Left lung (tissue), 10 donors: Measurements from ENCODE around the gene ANKRD28. TPM values are rescaled to one million over a fixed set of nuclear protein-coding genes. Genes with fewer than 3 reads are reported as not detected.

Experiments
- ATAC-seq: fragments of 200-7000 bp; cut with Tn5 transposase; one replicate; pipeline ENCODE4 v1.9.1; 2020; ENCODE audit warnings: moderate library complexity
- DNase-seq, 4 donors: peaks; one replicate each; pipeline ENCODE4 v3.0.0-alpha.2; 2013 to 2020
- H3K27ac ChIP-seq, 2 donors: fragments of 200-600 bp; sonication (generic) in 1 of 2; one replicate each; pipeline versions ENCODE4 v1.5.0 to v1.8.0; 2020 to 2021
- H3K27me3 ChIP-seq, 2 donors: fragments of 200-600 bp; sonication (generic) in 1 of 2; one replicate each; pipeline versions ENCODE4 v1.5.0 to v1.8.0; 2020 to 2021
- H3K36me3 ChIP-seq, 2 donors: fragments of 200-600 bp; sonication (generic) in 1 of 2; one replicate each; pipeline versions ENCODE4 v1.5.0 to v1.8.0; 2020 to 2021
- H3K4me1 ChIP-seq, 2 donors: fragments of 200-600 bp; one replicate each; pipeline ENCODE4 v1.8.0; 2021
- H3K4me3 ChIP-seq, 2 donors: fragments of 200-600 bp; sonication (generic) in 1 of 2; one replicate each; pipeline versions ENCODE4 v1.5.0 to v1.8.0; 2020 to 2021; ENCODE audit warnings: mild to moderate bottlenecking in 1 of 2
- H3K9me3 ChIP-seq, 2 donors: fragments of 200-600 bp; sonication (generic) in 1 of 2; one replicate each; pipeline versions ENCODE4 v1.5.0 to v1.8.0; 2020 to 2021
- intact Hi-C, 2 donors: fragments of 100-400 bp; cut with DNase I; formaldehyde crosslinking; loops; one replicate each; pipeline versions ENCODE4 v1.11.2 to v1.14.2; 2022
- polyA plus RNA-seq, 6 donors: library from polyadenylated mRNA; unstranded; fragments of 120-200 nt; gene quantifications; one replicate each; pipeline ENCODE4 v1.2.1, GENCODE V29; 2013; ENCODE audit not compliant: insufficient read length in 6 of 6
- total RNA-seq, 2 donors: library from RNA; stranded (reverse); fragmentation: NEBNext Ultra II Directional; extraction: Animal tissue kit (Norgen Biotek cat#: 25700); gene quantifications; one replicate each; pipeline ENCODE4 v1.2.1, GENCODE V29; 2021
- TF ChIP-seq, protein P1 (sequence below), 2 donors: fragments of 200-600 bp; sonication (generic) in 1 of 2; IDR thresholded peaks; one replicate each; pipeline versions ENCODE4 v1.5.0 to v1.8.0; 2021; ENCODE audit warnings: antibody characterized with exemption in 2 of 2
- donor health status: DM: no; HTN: yes; CAD: no.
- donor health status: DM: no; HTN: no; CAD: no.

ANKRD28 gene
- total and polyA plus RNA-seq, 8 donors = 36.6 to 60.0 (median 47.2) TPM

- peaks cover 0 to 10% of the 10 kb centered on the region in 2 donors for H3K4me1 ChIP-seq
- DNase-seq (peak in 1 of 4 donors; percentile 6), ATAC-seq (no peak)
- no peaks in the 10 kb centered on the region for H3K9me3 ChIP-seq
- no peak overlapping the region for H3K27ac ChIP-seq
- TF ChIP-seq, protein P1, sequence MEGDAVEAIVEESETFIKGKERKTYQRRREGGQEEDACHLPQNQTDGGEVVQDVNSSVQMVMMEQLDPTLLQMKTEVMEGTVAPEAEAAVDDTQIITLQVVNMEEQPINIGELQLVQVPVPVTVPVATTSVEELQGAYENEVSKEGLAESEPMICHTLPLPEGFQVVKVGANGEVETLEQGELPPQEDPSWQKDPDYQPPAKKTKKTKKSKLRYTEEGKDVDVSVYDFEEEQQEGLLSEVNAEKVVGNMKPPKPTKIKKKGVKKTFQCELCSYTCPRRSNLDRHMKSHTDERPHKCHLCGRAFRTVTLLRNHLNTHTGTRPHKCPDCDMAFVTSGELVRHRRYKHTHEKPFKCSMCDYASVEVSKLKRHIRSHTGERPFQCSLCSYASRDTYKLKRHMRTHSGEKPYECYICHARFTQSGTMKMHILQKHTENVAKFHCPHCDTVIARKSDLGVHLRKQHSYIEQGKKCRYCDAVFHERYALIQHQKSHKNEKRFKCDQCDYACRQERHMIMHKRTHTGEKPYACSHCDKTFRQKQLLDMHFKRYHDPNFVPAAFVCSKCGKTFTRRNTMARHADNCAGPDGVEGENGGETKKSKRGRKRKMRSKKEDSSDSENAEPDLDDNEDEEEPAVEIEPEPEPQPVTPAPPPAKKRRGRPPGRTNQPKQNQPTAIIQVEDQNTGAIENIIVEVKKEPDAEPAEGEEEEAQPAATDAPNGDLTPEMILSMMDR (IDR thresholded peaks at IDR 0.05) = no peak
- intact Hi-C loops = no loop called here
- H3K27me3 ChIP-seq = no peaks in the 10 kb centered on the region
- H3K36me3 ChIP-seq = peaks cover 0 to 6% of the 10 kb centered on the region in 2 donors
- no peak overlapping the region for H3K4me3 ChIP-seq
These were observed 42.0 kb downstream of the ANKRD28 start for GRCh38 chr3:15755780-15756179.

DNA sequence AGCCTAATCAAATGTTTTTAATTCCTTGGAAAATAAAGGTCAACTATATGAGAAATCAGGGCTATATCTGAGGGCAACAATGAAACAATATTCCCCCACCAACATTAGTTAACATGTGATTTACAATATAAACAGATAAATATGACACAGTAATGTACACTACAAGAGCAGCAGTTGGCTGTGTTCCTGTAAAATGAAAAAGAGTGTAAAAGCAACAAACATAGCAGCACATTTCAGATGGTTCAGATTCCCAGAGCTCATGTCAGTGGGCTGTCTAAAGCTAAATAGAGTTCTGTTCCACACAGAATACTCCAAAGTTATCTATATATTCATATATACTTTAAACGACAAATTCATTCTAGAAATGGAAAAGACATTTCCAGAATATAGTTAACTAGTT lies 42.6 kb downstream of the ANKRD28 start:
- peaks cover 0 to 12% of the 10 kb centered on the region in 2 donors for H3K36me3 ChIP-seq
- DNase-seq (peak in 1 of 4 donors; percentile 5), ATAC-seq (no peak)
- TF ChIP-seq, protein P1 (IDR thresholded peaks at IDR 0.05) = no peak
- intact Hi-C loops = no loop called here
- H3K4me1 ChIP-seq = peaks cover 0 to 10% of the 10 kb centered on the region in 2 donors
- H3K9me3 ChIP-seq = no peaks in the 10 kb centered on the region
- H3K4me3 ChIP-seq = no peak overlapping the region
- no peak overlapping the region for H3K27ac ChIP-seq
- no peaks in the 10 kb centered on the region for H3K27me3 ChIP-seq

DNA sequence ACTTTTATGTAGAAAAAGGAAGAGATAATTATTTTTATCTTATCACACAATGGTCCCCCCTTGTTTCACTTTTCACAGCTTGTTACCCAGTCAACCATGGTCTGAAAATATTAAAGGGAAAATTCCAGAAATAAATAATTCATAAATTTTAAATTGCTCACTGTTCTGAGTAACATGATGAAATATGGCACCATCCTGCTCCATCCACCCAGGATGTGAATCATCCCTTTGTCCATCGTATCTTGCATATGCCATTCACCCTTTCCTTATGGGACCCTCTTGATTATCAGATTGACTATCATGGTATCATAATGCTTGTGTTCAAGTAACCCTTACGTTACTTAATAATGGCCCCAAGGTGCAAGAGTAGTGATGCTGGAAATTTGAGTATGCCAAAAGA lies 43.7 kb downstream of the ANKRD28 start:
- DNase-seq (no peak), ATAC-seq (no peak)
- TF ChIP-seq, protein P1 (IDR thresholded peaks at IDR 0.05) = no peak
- H3K4me1 ChIP-seq = peaks cover 0 to 10% of the 10 kb centered on the region in 2 donors
- H3K9me3 ChIP-seq = no peaks in the 10 kb centered on the region
- H3K4me3 ChIP-seq = no peak overlapping the region
- no peaks in the 10 kb centered on the region for H3K27me3 ChIP-seq
- intact Hi-C loops = no loop called here
- H3K27ac ChIP-seq = no peak overlapping the region
- H3K36me3 ChIP-seq = peaks cover 0 to 18% of the 10 kb centered on the region in 2 donors

- TF ChIP-seq, protein P1 (IDR thresholded peaks at IDR 0.05) = no peak
- ATAC-seq (peak; percentile 81), DNase-seq (no peak)
- H3K4me1 ChIP-seq = peaks cover 0 to 10% of the 10 kb centered on the region in 2 donors
- no peaks in the 10 kb centered on the region for H3K27me3 ChIP-seq
- no peaks in the 10 kb centered on the region for H3K9me3 ChIP-seq
- peak overlapping the region in 1 of 2 donors; percentile 18 for H3K27ac ChIP-seq
- H3K4me3 ChIP-seq = no peak overlapping the region
- H3K36me3 ChIP-seq = peaks cover 0 to 23% of the 10 kb centered on the region in 2 donors
- intact Hi-C loops = no loop called here
These were observed 44.6 kb downstream of the ANKRD28 start for GRCh38 chr3:15753056-15753710.

- DNase-seq = no peak
- Histone ChIP-seq H3K27me3 (no peaks in the 10 kb centered on the region), H3K9me3 (no peaks in the 10 kb centered on the region), H3K4me3 (no peak overlapping the region), H3K36me3 (peaks cover 0 to 19% of the 10 kb centered on the region in 2 donors), H3K4me1 (peaks cover 0 to 10% of the 10 kb centered on the region in 2 donors), H3K27ac (no peak overlapping the region)
- ATAC-seq = no peak
- intact Hi-C loops = no loop called here
- TF ChIP-seq, protein P1 (IDR thresholded peaks at IDR 0.05) = no peak
These were observed 46.9 kb downstream of the ANKRD28 start for GRCh38 chr3:15750879-15751278.
